ENCODE results near the gene PKIG.
A peak's percentile ranks its signal among the peaks of the same experiment; 100 is the strongest.

PKIG gene

DNA sequence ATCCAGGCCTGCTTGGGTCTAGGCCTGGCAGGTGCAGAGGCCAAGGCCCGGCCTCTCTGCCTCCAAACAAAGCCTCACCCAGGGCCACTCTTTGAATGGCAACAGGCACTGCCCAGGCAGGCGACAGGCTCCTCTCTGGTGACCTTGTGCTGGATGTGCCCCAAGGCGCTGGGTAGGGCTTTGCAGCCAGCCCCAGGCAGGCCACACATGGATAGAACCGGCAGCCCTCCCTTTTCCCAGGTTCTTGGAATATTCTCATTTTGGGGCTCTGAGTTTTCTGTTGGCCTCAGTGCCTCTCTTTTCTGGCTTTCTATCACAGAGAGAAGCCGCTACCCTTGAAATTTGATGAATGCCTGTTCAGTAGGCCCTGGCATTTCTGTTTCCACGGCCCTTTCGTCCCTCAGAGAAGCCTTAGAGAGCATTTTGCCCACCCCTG lies 18.9 kb downstream of the PKIG start:
- H3K27me3 Mint-ChIP-seq: no peaks in the 10 kb centered on the region
- no peak for DNase-seq (ENCODE audit: low spot score in 2 of 2)
- H3K4me3 Mint-ChIP-seq: no peak overlapping the region
- ATAC-seq (replicated peaks; ENCODE audit: extremely low read depth, poor library complexity, severe bottlenecking): no peak
- H3K36me3 Mint-ChIP-seq (ENCODE audit: insufficient read depth): no peaks in the 10 kb centered on the region
- peaks cover 8% of the 10 kb centered on the region for H3K4me1 Mint-ChIP-seq
- H3K27ac Mint-ChIP-seq (ENCODE audit: low read depth): no peak overlapping the region
- no peaks in the 10 kb centered on the region for H3K9me3 Mint-ChIP-seq

DNA sequence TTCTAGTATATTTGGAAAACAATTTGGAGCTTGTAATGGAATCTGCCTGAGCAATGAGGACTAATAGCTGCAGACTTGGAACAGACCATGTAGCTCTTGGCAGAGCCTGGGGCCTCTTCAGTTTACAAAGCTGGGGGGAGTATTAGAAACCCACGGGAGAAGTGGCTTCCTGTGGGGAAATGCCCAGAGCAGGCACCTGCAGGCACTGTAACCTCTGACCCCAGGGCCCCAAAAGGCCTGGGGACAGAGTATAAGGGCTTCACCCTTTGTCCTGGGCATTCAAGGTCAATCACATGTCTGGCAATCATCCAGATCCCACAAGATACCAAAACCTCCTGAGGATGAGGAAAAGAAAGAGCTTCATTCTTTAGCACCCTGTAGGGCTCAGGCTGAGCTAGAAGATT lies 19.4 kb downstream of the PKIG start:
- Mint-ChIP-seq H3K4me1 (peaks cover 8% of the 10 kb centered on the region), H3K9me3 (no peaks in the 10 kb centered on the region), H3K36me3 (ENCODE audit: insufficient read depth) (no peaks in the 10 kb centered on the region), H3K27me3 (no peaks in the 10 kb centered on the region), H3K4me3 (no peak overlapping the region), H3K27ac (ENCODE audit: low read depth) (no peak overlapping the region)
- ATAC-seq (replicated peaks; ENCODE audit: extremely low read depth, poor library complexity, severe bottlenecking) (no peak), DNase-seq (ENCODE audit: low spot score in 2 of 2) (no peak)

DNA sequence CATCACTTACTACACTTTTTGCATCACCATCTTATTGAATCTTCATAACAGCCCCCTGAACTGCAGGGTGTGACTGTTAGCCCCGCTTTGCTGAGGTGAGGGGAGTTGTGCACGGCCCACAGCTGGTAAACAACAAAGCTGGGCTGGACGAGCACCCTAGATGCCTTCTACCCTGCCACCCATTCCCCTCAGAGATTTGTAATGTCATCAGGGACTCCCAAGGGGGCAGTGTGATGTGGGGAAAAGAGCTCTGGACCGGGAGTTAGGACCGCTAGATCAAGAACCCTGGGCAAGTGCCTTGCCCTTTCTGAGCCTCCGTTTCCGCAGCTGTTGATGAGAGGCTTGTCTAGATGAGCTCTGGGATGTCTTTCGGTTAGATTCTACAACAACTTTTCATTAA lies 20.9 kb downstream of the PKIG start:
- Mint-ChIP-seq H3K4me3 (no peak overlapping the region), H3K9me3 (no peaks in the 10 kb centered on the region), H3K4me1 (peaks cover 6% of the 10 kb centered on the region), H3K36me3 (ENCODE audit: insufficient read depth) (no peaks in the 10 kb centered on the region), H3K27ac (ENCODE audit: low read depth) (no peak overlapping the region), H3K27me3 (no peaks in the 10 kb centered on the region)
- ATAC-seq (replicated peaks; ENCODE audit: extremely low read depth, poor library complexity, severe bottlenecking) (no peak), DNase-seq (ENCODE audit: low spot score in 2 of 2) (no peak)

DNA sequence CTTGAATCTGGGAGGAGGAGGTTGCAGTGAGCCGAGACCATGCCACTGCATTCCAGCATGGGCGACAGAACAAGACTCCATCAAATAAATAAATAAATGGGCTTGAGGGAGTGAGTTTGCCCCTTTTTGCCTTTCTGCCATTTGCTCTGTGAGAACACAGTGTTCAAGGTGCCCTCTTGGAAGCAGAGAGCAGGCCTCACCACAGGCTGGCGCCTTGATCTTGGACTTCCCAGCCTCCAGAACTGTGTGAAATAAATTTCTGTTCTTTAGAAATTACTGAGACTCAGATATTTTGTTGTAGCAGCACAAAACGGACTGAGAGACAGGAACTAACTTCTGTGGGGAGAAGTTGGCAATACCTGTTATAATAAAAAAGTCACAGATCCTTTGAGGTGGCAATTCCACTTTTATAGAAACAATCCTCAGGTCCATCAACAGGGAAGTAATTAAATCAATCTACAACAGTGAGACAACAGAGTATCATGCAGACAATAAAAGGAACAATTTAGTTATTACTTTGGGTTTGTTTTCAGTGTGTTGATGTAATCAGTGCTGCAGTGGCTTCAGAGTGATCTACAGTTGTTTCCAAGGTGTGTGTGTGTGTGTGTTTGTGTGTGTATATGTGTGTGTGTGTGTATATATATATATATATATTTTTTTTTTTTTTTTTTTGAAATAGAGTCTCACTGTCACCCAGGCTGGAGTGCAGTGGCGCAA lies 24.5 kb downstream of the PKIG start:
- peaks cover 9% of the 10 kb centered on the region for H3K36me3 Mint-ChIP-seq (ENCODE audit: insufficient read depth)
- no peak for DNase-seq (ENCODE audit: low spot score in 2 of 2)
- ATAC-seq (replicated peaks; ENCODE audit: extremely low read depth, poor library complexity, severe bottlenecking): no peak
- H3K4me3 Mint-ChIP-seq: no peak overlapping the region
- no peak overlapping the region for H3K27ac Mint-ChIP-seq (ENCODE audit: low read depth)
- peaks cover 17% of the 10 kb centered on the region for H3K4me1 Mint-ChIP-seq
- H3K9me3 Mint-ChIP-seq: no peaks in the 10 kb centered on the region
- no peaks in the 10 kb centered on the region for H3K27me3 Mint-ChIP-seq

DNA sequence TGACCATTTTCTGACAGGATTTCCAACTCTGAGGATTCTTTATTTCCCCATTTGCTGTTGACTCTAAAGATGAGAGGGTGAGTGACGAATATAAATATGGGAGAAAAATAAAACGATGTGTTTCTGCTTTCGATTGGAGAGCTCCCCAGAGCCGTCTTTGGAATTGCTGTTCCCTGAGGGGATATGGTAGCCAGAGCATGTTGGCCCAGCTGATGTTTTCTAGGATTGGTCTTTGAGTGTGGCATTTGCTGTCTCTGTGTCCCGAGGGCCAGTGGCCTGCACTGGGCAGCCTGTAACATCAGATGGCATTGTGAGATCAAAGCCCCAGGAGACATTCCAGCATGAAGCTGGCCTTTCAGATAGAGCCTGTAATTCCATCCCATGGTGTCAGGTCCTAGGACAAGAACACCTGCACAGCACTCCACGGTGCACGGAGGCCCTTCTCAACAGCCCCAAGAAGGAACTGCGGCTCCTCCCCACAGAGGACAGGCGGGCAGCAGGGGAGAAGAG lies 26.7 kb downstream of the PKIG start:
- peaks cover 9% of the 10 kb centered on the region for H3K36me3 Mint-ChIP-seq (ENCODE audit: insufficient read depth)
- ATAC-seq (replicated peaks; ENCODE audit: extremely low read depth, poor library complexity, severe bottlenecking) (no peak), DNase-seq (ENCODE audit: low spot score in 2 of 2) (no peak)
- H3K4me1 Mint-ChIP-seq: peaks cover 22% of the 10 kb centered on the region
- peak overlapping the region; percentile 60 for H3K27ac Mint-ChIP-seq (ENCODE audit: low read depth)
- H3K9me3 Mint-ChIP-seq: no peaks in the 10 kb centered on the region
- H3K27me3 Mint-ChIP-seq: no peaks in the 10 kb centered on the region
- no peak overlapping the region for H3K4me3 Mint-ChIP-seq

DNA sequence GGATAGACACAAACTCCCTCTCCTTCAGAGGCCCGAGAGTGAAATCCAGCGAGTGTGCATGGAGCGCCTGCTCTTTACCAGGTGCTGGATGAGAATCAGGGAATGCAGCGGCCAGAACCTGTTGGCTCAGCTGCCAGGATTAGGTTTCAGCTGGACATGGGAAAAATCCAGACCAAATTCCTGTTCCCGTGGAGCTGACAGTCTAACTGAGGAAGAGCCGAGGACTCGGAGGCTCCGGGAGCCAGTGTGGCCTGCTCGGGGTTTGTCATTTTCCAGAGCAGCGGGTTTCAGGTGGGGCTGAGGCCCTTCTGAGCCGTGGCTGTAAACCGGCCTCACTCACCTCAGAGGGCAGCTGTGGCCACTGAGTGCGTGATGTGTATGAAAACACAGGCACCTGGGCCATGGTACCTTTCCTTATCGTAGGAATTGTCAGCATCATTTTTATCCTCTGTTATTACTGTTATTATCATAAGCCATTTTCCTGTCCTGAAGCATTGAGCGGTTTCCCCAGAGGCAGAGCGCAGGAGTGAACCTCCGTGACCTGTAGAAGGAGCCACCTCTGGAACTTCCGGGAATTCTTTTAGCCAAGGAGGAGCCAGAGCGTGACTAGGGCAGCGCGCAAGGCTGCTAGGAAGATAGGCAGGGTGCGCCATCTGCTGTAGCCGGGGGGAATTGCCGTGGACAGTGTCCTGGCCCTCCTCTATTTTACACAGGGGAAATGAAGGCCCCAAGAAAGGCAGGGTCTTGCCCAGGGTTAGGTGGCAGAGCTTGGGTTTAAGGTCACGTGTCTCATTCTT lies 27.3 kb downstream of the PKIG start:
- H3K36me3 Mint-ChIP-seq (ENCODE audit: insufficient read depth): peaks cover 9% of the 10 kb centered on the region
- peak; percentile 75 to 84 for DNase-seq (ENCODE audit: low spot score in 2 of 2)
- peaks cover 25% of the 10 kb centered on the region for H3K4me1 Mint-ChIP-seq
- peak; percentile 74 for ATAC-seq (replicated peaks; ENCODE audit: extremely low read depth, poor library complexity, severe bottlenecking)
- peak overlapping the region; percentile 100 for H3K27ac Mint-ChIP-seq (ENCODE audit: low read depth)
- peak overlapping the region; percentile 76 for H3K4me3 Mint-ChIP-seq
- no peaks in the 10 kb centered on the region for H3K27me3 Mint-ChIP-seq
- H3K9me3 Mint-ChIP-seq: no peaks in the 10 kb centered on the region

DNA sequence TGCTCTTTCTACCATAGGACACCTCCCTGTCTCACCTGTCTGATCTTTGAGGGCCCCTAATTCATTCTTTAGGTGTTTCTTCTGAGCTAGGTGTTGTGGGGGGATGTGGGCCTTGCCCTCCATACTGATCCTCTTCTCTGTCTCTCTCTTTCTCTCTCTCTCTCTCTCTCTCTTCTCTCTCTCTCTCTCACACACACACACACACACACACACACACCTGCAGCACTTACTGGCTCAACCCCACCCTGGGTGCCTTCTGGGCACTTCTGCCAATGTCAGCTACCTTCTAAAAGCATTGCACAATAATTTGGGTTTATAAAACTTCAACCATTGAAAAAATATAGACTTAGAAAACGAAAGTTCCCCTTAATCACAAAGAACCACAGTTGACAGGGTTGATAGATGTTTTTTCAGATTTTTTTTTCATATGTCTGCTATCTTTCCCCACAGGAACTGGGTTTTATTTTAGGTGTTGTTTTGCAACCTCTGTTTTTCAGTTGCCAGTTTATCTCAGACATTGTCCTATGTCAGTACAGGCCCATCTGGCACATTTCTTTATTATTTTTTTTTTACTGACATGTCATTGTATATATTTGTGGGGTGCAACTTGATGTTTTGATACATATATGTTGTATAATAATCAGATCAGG lies 28.1 kb downstream of the PKIG start:
- H3K4me3 Mint-ChIP-seq: peak overlapping the region; percentile 76
- H3K36me3 Mint-ChIP-seq (ENCODE audit: insufficient read depth): peaks cover 12% of the 10 kb centered on the region
- peaks cover 32% of the 10 kb centered on the region for H3K4me1 Mint-ChIP-seq
- DNase-seq (ENCODE audit: low spot score in 2 of 2) (peak in 1 of 2 donors; percentile 54), ATAC-seq (replicated peaks; ENCODE audit: extremely low read depth, poor library complexity, severe bottlenecking) (peak; percentile 74)
- H3K27ac Mint-ChIP-seq (ENCODE audit: low read depth): peak overlapping the region; percentile 100
- H3K9me3 Mint-ChIP-seq: no peaks in the 10 kb centered on the region
- H3K27me3 Mint-ChIP-seq: no peaks in the 10 kb centered on the region

DNA sequence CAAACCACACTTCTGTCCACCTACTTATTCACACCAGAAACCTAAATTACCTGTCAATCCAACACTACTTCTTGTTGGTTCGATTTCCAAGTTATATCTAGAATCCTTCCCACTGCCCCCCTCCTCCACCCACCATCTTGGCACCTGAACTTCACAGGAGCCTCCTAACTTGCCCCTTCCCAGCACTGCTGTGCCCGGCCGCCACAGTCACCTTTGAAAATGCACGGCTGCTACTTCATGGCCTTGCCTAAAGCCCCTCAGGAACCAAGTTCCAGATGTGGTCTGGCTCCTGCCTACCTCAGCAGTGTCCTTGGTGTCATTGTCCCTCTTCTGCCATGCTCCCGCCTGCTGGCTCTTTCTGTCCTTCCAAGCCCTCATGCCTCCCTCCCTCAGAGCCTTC lies 31.2 kb downstream of the PKIG start:
- Mint-ChIP-seq H3K27ac (ENCODE audit: low read depth) (peak overlapping the region; percentile 98), H3K36me3 (ENCODE audit: insufficient read depth) (peaks cover 14% of the 10 kb centered on the region)
- DNase-seq (ENCODE audit: low spot score in 2 of 2): no peak

DNA sequence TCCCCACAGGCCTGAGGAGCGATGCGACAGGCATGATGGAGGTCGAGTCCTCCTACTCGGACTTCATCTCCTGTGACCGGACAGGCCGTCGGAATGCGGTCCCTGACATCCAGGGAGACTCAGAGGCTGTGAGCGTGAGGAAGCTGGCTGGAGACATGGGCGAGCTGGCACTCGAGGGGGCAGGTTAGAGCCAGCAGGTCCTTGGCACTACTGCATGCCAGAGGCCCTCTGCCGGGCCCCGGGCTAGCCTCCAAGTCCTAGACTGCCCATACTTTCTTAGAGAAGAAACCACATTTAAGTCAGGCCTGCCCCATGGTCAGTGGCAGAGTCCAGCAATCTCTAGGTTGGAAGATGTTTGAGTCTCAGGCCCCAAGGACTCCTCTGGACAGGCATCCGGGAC lies 32.1 kb downstream of the PKIG start:
- H3K9me3 Mint-ChIP-seq: no peaks in the 10 kb centered on the region
- peaks cover 57% of the 10 kb centered on the region for H3K4me1 Mint-ChIP-seq
- no peak overlapping the region for H3K4me3 Mint-ChIP-seq
- H3K27ac Mint-ChIP-seq (ENCODE audit: low read depth): peak overlapping the region; percentile 98
- no peak for DNase-seq (ENCODE audit: low spot score in 2 of 2)
- ATAC-seq (replicated peaks; ENCODE audit: extremely low read depth, poor library complexity, severe bottlenecking): no peak
- no peaks in the 10 kb centered on the region for H3K27me3 Mint-ChIP-seq
- H3K36me3 Mint-ChIP-seq (ENCODE audit: insufficient read depth): peaks cover 17% of the 10 kb centered on the region

More for the DNA sequence above, 31.2 kb downstream of the PKIG start:
- no peaks in the 10 kb centered on the region for H3K27me3 Mint-ChIP-seq
- no peaks in the 10 kb centered on the region for H3K9me3 Mint-ChIP-seq
- peaks cover 52% of the 10 kb centered on the region for H3K4me1 Mint-ChIP-seq
- H3K4me3 Mint-ChIP-seq: no peak overlapping the region
- no peak for ATAC-seq (replicated peaks; ENCODE audit: extremely low read depth, poor library complexity, severe bottlenecking)

DNA sequence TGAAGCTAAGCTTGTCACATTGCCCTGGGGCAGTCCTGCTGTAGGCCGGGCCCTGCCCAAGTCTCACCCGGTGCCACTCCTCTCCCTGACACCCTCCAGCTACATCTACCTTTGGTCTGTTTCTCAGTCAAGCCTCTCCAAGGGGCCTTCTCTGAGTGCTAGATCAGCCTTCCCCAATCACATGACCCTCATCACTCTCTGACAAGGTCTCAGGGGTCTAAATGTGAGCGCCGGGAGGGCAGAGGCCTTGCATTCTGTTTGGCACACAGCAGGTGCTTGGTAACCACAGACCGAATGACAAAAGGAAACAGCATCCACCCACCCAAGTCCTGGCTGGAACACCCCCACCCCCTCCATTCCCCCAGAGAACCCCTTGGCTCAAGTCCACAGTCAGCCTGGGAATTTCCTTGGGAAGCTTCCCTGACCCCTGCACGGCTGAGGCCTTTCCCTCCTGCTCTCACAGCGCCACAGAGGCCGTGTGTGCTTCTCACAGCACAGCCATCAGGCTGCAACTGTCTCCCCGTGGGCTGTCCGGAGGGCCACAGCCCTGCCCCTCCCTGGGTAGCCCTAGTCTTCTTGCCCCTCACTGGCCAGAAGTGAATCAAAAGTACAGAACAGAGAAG lies 32.9 kb downstream of the PKIG start:
- Mint-ChIP-seq H3K27ac (ENCODE audit: low read depth) (peak overlapping the region; percentile 98), H3K4me1 (peaks cover 54% of the 10 kb centered on the region), H3K27me3 (no peaks in the 10 kb centered on the region), H3K36me3 (ENCODE audit: insufficient read depth) (peaks cover 17% of the 10 kb centered on the region), H3K9me3 (no peaks in the 10 kb centered on the region), H3K4me3 (peak overlapping the region; percentile 40)
- DNase-seq (ENCODE audit: low spot score in 2 of 2) (no peak), ATAC-seq (replicated peaks; ENCODE audit: extremely low read depth, poor library complexity, severe bottlenecking) (no peak)

DNA sequence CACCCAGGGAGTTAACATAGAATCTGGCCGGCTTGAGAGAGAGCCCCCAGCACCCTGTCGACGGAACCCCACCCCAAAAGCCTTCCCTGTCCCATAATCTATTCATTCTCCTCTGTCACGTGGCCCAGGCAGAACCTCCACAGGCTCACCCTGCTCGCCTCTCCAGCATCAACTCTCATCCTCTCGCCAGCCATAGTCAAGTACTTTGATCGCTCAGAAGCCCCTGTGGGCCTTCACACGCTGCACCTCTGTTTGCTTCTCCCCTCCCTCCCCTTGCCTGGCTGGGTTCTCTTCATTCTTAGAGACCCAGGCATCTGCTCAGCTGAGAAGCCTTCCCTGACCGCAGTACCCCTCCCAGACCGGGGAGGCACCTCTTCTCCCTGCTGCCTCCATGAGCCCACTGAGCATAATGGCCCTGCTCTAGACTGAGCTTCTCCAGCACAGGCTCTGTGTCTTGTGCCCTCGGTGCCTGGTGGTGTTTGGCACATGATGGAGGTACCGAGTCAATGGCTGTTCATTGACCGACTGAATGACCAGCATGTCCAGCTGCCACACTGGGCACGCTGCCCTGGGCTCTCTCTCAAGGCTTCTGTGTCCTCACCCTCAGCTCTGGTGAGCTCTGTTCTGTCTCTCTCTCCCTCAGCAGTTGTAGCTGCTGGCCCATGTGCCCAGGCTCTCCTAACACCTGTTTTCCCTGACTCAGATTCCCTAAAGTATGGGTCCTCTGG lies 33.7 kb downstream of the PKIG start:
- H3K4me3 Mint-ChIP-seq: peak overlapping the region; percentile 18
- peak overlapping the region; percentile 98 for H3K27ac Mint-ChIP-seq (ENCODE audit: low read depth)

DNA sequence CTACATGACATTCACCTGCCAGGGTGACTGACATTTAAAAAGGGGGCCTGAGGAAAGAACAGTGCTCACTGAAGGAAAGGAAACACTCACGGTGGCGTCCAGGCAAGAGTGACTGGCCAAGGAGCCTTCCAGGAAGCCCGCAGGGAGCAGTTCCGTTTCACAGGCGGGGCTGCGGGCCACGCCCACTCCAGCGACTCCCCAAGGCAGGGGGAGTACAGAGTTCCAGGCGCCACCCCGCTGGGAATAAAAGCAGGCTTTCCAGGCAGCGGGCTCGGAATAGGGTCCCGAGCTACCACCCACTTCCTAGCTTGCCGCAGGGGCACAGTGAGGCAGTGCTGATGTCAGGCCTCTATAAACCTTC lies 34.2 kb downstream of the PKIG start:
- no peak overlapping the region for H3K4me3 Mint-ChIP-seq
- peaks cover 13% of the 10 kb centered on the region for H3K36me3 Mint-ChIP-seq (ENCODE audit: insufficient read depth)
- H3K4me1 Mint-ChIP-seq: peaks cover 44% of the 10 kb centered on the region
- DNase-seq (ENCODE audit: low spot score in 2 of 2) (no peak), ATAC-seq (replicated peaks; ENCODE audit: extremely low read depth, poor library complexity, severe bottlenecking) (no peak)
- no peaks in the 10 kb centered on the region for H3K27me3 Mint-ChIP-seq
- H3K9me3 Mint-ChIP-seq: no peaks in the 10 kb centered on the region
- peak overlapping the region; percentile 98 for H3K27ac Mint-ChIP-seq (ENCODE audit: low read depth)

More for the DNA sequence above, 33.7 kb downstream of the PKIG start:
- no peak for DNase-seq (ENCODE audit: low spot score in 2 of 2)
- Mint-ChIP-seq H3K36me3 (ENCODE audit: insufficient read depth) (peaks cover 13% of the 10 kb centered on the region), H3K4me1 (peaks cover 50% of the 10 kb centered on the region), H3K9me3 (no peaks in the 10 kb centered on the region), H3K27me3 (no peaks in the 10 kb centered on the region)
- ATAC-seq (replicated peaks; ENCODE audit: extremely low read depth, poor library complexity, severe bottlenecking): no peak

Measured in central memory CD8-positive, alpha-beta T cell (primary cell).